CD4-positive, alpha-beta memory T cell (primary cell): ENCODE measurements around the gene MACROD2. TPM values are rescaled to one million over a fixed set of nuclear protein-coding genes. Genes with fewer than 3 reads are reported as not detected.

Experiments used
- CTCF ChIA-PET: fragments of 350-600 bp; sonication (Branson Sonifier 250); formaldehyde crosslinking; loops from one replicate; lab custom pipeline; 2021; ENCODE audit warnings: inconsistent platforms; ENCODE audit not compliant: partially characterized antibody; lab: Charles Lee
- POLR2A ChIA-PET: fragments of 350-600 bp; sonication (Branson Sonifier 250); formaldehyde crosslinking; loops from one replicate; lab custom pipeline; 2021; ENCODE audit not compliant: partially characterized antibody; lab: Charles Lee
- DNase-seq, 5 donors: peaks; one replicate each; pipeline versions ENCODE4 v3.0.0 to v3.0.0-alpha.2; 2020 to 2022; ENCODE audit warnings: mixed read lengths in 1 of 5
- H3K27ac ChIP-seq: one replicate; pipeline ENCODE4 v1.7.0; 2013; ENCODE audit warnings: low read depth, low read length
- H3K27me3 ChIP-seq: 2 replicates; pipeline ENCODE4 v1.7.0; 2013; ENCODE audit warnings: mild to moderate bottlenecking, low read length, moderate library complexity; ENCODE audit not compliant: insufficient read depth
- H3K36me3 ChIP-seq: 2 replicates; pipeline ENCODE4 v1.7.0; 2013; ENCODE audit warnings: mild to moderate bottlenecking, low read length, moderate library complexity; ENCODE audit not compliant: insufficient read depth
- H3K4me1 ChIP-seq: 2 replicates; pipeline ENCODE4 v1.7.0; 2013; ENCODE audit warnings: mild to moderate bottlenecking, low read length, moderate library complexity; ENCODE audit not compliant: insufficient read depth
- H3K4me3 ChIP-seq, 2 donors: one replicate each; pipeline ENCODE4 v1.7.0; 2013; ENCODE audit warnings: low read length in 2 of 2, mild to moderate bottlenecking in 1 of 2
- H3K9me3 ChIP-seq, 2 donors: one replicate each; pipeline ENCODE4 v1.7.0; 2013; ENCODE audit warnings: low read length in 2 of 2, control low read depth in 1 of 2; ENCODE audit not compliant: control insufficient read depth in 1 of 2
- H3K27ac Mint-ChIP-seq, 7 donors: one replicate each; pipeline ENCODE4 v1.8.0; 2020 to 2021; ENCODE audit warnings: mixed read lengths in 7 of 7, mild to moderate bottlenecking in 6 of 7, inconsistent platforms in 3 of 7, moderate library complexity in 3 of 7
- H3K27me3 Mint-ChIP-seq, 2 donors: one replicate each; pipeline ENCODE4 v1.8.0; 2020 to 2021; ENCODE audit warnings: mixed read lengths in 2 of 2
- H3K36me3 Mint-ChIP-seq, 2 donors: one replicate each; pipeline ENCODE4 v1.8.0; 2020 to 2021; ENCODE audit warnings: mixed read lengths in 2 of 2, inconsistent platforms in 1 of 2, mild to moderate bottlenecking in 1 of 2
- H3K4me1 Mint-ChIP-seq, 4 donors: one replicate each; pipeline ENCODE4 v1.8.0; 2020 to 2021; ENCODE audit warnings: mixed read lengths in 4 of 4, mild to moderate bottlenecking in 1 of 4
- H3K4me3 Mint-ChIP-seq, 8 donors: one replicate each; pipeline ENCODE4 v1.8.0; 2020 to 2021; ENCODE audit warnings: mixed read lengths in 8 of 8, mild to moderate bottlenecking in 7 of 8, moderate library complexity in 6 of 8, inconsistent platforms in 3 of 8
- H3K9me3 Mint-ChIP-seq, 8 donors: one replicate each; pipeline ENCODE4 v1.8.0; 2020 to 2021; ENCODE audit warnings: mixed read lengths in 8 of 8, mild to moderate bottlenecking in 5 of 8, inconsistent platforms in 3 of 8, moderate library complexity in 1 of 8
- intact Hi-C: fragments of 100-400 bp; cut with micrococcal nuclease; formaldehyde crosslinking; loops from one replicate; pipeline ENCODE4 v1.15.1; 2023
- polyA plus RNA-seq, 2 donors: library from polyadenylated mRNA; unstranded; fragments of 300-500 nt; fragmentation: Illumina TruSeq; gene quantifications; one replicate each; pipeline ENCODE4 v1.2.3, GENCODE V29; 2021
- total RNA-seq, 2 experiments: library from RNA; stranded (reverse); gene quantifications; one replicate each; pipeline ENCODE4 v1.2.3, GENCODE V29; 2021

MACROD2 gene
- total and polyA plus RNA-seq, 4 experiments from 2014 or later = not detected

DNA sequence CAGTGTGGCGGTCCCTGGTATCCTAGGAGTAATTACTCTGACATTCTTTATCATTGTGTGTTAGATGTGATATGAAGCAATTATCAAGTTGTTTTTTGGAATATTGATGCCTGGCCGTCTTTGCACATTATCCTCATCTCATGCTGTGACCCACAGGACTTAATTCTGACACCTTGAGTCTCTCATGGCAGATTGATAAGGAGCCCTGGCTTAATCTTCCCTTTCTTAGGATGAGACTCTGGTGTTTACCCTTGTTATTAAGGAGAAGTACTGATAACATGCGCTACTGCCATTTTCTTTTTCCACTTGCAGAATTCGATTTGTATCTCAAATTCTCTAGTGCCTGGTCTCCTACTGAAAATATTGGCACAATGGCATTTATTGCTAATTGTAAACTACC lies 1597.8 kb downstream of the MACROD2 start:
- no peaks in the 10 kb centered on the region for H3K27me3 ChIP-seq
- POLR2A ChIA-PET = no interaction called here
- Mint-ChIP-seq H3K27me3 (peaks cover 0 to 1% of the 10 kb centered on the region in 2 donors), H3K36me3 (no peaks in the 10 kb centered on the region), H3K4me3 (no peak overlapping the region), H3K27ac (no peak overlapping the region), H3K4me1 (no peaks in the 10 kb centered on the region), H3K9me3 (peaks cover 0 to 6% (median under 1%) of the 10 kb centered on the region in 8 donors)
- no peak for DNase-seq
- H3K36me3 ChIP-seq = no peaks in the 10 kb centered on the region
- H3K4me1 ChIP-seq = no peaks in the 10 kb centered on the region
- intact Hi-C loops = no loop called here
- no peaks in the 10 kb centered on the region for H3K9me3 ChIP-seq
- no peak overlapping the region for H3K4me3 ChIP-seq
- CTCF ChIA-PET = no interaction called here
- no peak overlapping the region for H3K27ac ChIP-seq

- DNase-seq = no peak
- H3K4me1 ChIP-seq = no peaks in the 10 kb centered on the region
- no peaks in the 10 kb centered on the region for H3K36me3 ChIP-seq
- Mint-ChIP-seq H3K4me1 (no peaks in the 10 kb centered on the region), H3K9me3 (peaks cover 0 to 9% (median 2%) of the 10 kb centered on the region in 8 donors), H3K4me3 (no peak overlapping the region), H3K36me3 (no peaks in the 10 kb centered on the region), H3K27ac (no peak overlapping the region), H3K27me3 (peaks cover 0 to 1% of the 10 kb centered on the region in 2 donors)
- intact Hi-C loops = no loop called here
- CTCF ChIA-PET = no interaction called here
- POLR2A ChIA-PET = no interaction called here
- H3K27me3 ChIP-seq = no peaks in the 10 kb centered on the region
- H3K4me3 ChIP-seq = no peak overlapping the region
- H3K27ac ChIP-seq = no peak overlapping the region
- H3K9me3 ChIP-seq = no peaks in the 10 kb centered on the region
Observed at GRCh38 chr20:15594158-15594695, 1598.9 kb downstream of the MACROD2 start.

- no peak overlapping the region for H3K27ac Mint-ChIP-seq
- H3K9me3 Mint-ChIP-seq = peaks cover 2 to 8% (median 5%) of the 10 kb centered on the region in 8 donors
- Histone ChIP-seq H3K4me1 (no peaks in the 10 kb centered on the region), H3K27me3 (no peaks in the 10 kb centered on the region), H3K36me3 (no peaks in the 10 kb centered on the region), H3K4me3 (no peak overlapping the region), H3K9me3 (no peaks in the 10 kb centered on the region), H3K27ac (no peak overlapping the region)
- H3K4me3 Mint-ChIP-seq = no peak overlapping the region
- intact Hi-C loops = no loop called here
- no peaks in the 10 kb centered on the region for H3K36me3 Mint-ChIP-seq
- peaks cover 0 to 1% of the 10 kb centered on the region in 2 donors for H3K27me3 Mint-ChIP-seq
- no peak for DNase-seq
- ChIA-PET CTCF (no interaction called here), POLR2A (no interaction called here)
- no peaks in the 10 kb centered on the region for H3K4me1 Mint-ChIP-seq
Observed at GRCh38 chr20:15596220-15596890, 1601.0 kb downstream of the MACROD2 start.

GRCh38 chr20:15597306-15597705 lies 1602.0 kb downstream of the MACROD2 start:
- Histone ChIP-seq H3K9me3 (no peaks in the 10 kb centered on the region), H3K27ac (no peak overlapping the region), H3K36me3 (no peaks in the 10 kb centered on the region), H3K4me1 (no peaks in the 10 kb centered on the region), H3K27me3 (no peaks in the 10 kb centered on the region), H3K4me3 (no peak overlapping the region)
- Mint-ChIP-seq H3K4me1 (no peaks in the 10 kb centered on the region), H3K27ac (no peak overlapping the region), H3K9me3 (peaks cover 2 to 9% (median 6%) of the 10 kb centered on the region in 8 donors), H3K4me3 (no peak overlapping the region), H3K27me3 (peaks cover 0 to 1% of the 10 kb centered on the region in 2 donors), H3K36me3 (no peaks in the 10 kb centered on the region)
- intact Hi-C loops = no loop called here
- DNase-seq = no peak
- CTCF ChIA-PET = no interaction called here
- POLR2A ChIA-PET = no interaction called here

DNA sequence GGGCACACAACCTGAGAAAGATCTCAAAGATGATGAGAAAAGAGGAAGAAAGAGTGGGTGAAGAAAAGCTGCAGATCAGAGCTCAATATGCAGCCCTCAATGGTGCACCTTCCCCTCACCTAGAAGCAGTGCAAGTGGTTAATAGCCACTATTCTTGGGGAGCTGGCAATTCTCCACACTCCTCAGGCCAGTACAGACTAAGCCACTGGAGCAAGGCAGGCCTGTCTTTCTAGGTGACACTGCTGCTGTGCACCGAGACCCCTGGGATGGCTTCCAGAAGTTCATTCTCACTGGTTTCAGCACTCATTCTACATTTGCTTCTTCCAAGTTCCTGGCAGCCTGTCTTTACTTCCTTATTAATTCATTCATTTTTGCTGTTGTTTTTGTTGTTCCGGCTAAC lies 1604.6 kb downstream of the MACROD2 start:
- Histone ChIP-seq H3K4me1 (no peaks in the 10 kb centered on the region), H3K27ac (no peak overlapping the region), H3K27me3 (no peaks in the 10 kb centered on the region), H3K4me3 (no peak overlapping the region), H3K36me3 (no peaks in the 10 kb centered on the region), H3K9me3 (no peaks in the 10 kb centered on the region)
- intact Hi-C loops = no loop called here
- no peak for DNase-seq
- H3K27me3 Mint-ChIP-seq = no peaks in the 10 kb centered on the region
- H3K4me1 Mint-ChIP-seq = no peaks in the 10 kb centered on the region
- H3K36me3 Mint-ChIP-seq = no peaks in the 10 kb centered on the region
- POLR2A ChIA-PET = no interaction called here
- peaks cover under 1 to 11% (median 8%) of the 10 kb centered on the region in 8 donors for H3K9me3 Mint-ChIP-seq
- CTCF ChIA-PET = no interaction called here
- H3K27ac Mint-ChIP-seq = no peak overlapping the region
- no peak overlapping the region for H3K4me3 Mint-ChIP-seq

- H3K27me3 Mint-ChIP-seq = no peaks in the 10 kb centered on the region
- no peak overlapping the region for H3K27ac Mint-ChIP-seq
- H3K4me1 ChIP-seq = no peaks in the 10 kb centered on the region
- H3K4me3 ChIP-seq = no peak overlapping the region
- no peaks in the 10 kb centered on the region for H3K27me3 ChIP-seq
- POLR2A ChIA-PET = no interaction called here
- no peaks in the 10 kb centered on the region for H3K4me1 Mint-ChIP-seq
- no peaks in the 10 kb centered on the region for H3K36me3 Mint-ChIP-seq
- DNase-seq = no peak
- H3K4me3 Mint-ChIP-seq = no peak overlapping the region
- no peak overlapping the region for H3K27ac ChIP-seq
- peaks cover 0 to 11% (median 8%) of the 10 kb centered on the region in 8 donors for H3K9me3 Mint-ChIP-seq
- no peaks in the 10 kb centered on the region for H3K36me3 ChIP-seq
- CTCF ChIA-PET = no interaction called here
- intact Hi-C loops = no loop called here
- H3K9me3 ChIP-seq = no peaks in the 10 kb centered on the region
Observed at GRCh38 chr20:15600565-15600964, 1605.2 kb downstream of the MACROD2 start.

GRCh38 chr20:15603506-15603905 lies 1608.2 kb downstream of the MACROD2 start:
- no peaks in the 10 kb centered on the region for H3K27me3 Mint-ChIP-seq
- no peaks in the 10 kb centered on the region for H3K4me1 ChIP-seq
- POLR2A ChIA-PET = no interaction called here
- H3K4me3 ChIP-seq = no peak overlapping the region
- H3K36me3 ChIP-seq = no peaks in the 10 kb centered on the region
- no peak for DNase-seq
- no peaks in the 10 kb centered on the region for H3K4me1 Mint-ChIP-seq
- no peak overlapping the region for H3K4me3 Mint-ChIP-seq
- H3K27ac Mint-ChIP-seq = no peak overlapping the region
- no peaks in the 10 kb centered on the region for H3K9me3 ChIP-seq
- H3K27ac ChIP-seq = no peak overlapping the region
- peaks cover 0 to 11% (median 7%) of the 10 kb centered on the region in 8 donors for H3K9me3 Mint-ChIP-seq
- no peaks in the 10 kb centered on the region for H3K27me3 ChIP-seq
- H3K36me3 Mint-ChIP-seq = no peaks in the 10 kb centered on the region
- intact Hi-C loops = no loop called here
- CTCF ChIA-PET = no interaction called here
